CD4-positive, CD25-positive, alpha-beta regulatory T cell (primary cell): ENCODE data around the gene ZBTB40. TPM values are rescaled to one million over a fixed set of nuclear protein-coding genes. Genes with fewer than 3 reads are reported as not detected.

Experiments used
- ATAC-seq, 2 donors: fragments of 150-1000 bp; cut with Tn5 transposase; one replicate each; pipeline ENCODE4 v1.10.0; 2021; ENCODE audit warnings: low read depth in 2 of 2, moderate number of reproducible peaks in 2 of 2, moderate library complexity in 1 of 2
- DNase-seq, 3 donors: peaks; one replicate each; pipeline versions ENCODE4 v3.0.0 to v3.0.0-alpha.2; 2012 to 2022; ENCODE audit warnings: mixed read lengths in 1 of 3
- H3K27ac ChIP-seq: one replicate; pipeline ENCODE4 v1.7.0; 2013; ENCODE audit warnings: mild to moderate bottlenecking, low read length; ENCODE audit not compliant: insufficient read depth, poor library complexity, severe bottlenecking
- H3K27me3 ChIP-seq: one replicate; pipeline ENCODE4 v1.7.0; 2013; ENCODE audit warnings: low read length; ENCODE audit not compliant: control insufficient read depth, insufficient read depth
- H3K36me3 ChIP-seq: one replicate; pipeline ENCODE4 v1.7.0; 2013; ENCODE audit warnings: mild to moderate bottlenecking, low read length, moderate library complexity; ENCODE audit not compliant: control insufficient read depth, insufficient read depth
- H3K4me1 ChIP-seq: 2 replicates; pipeline ENCODE4 v1.7.0; 2013; ENCODE audit warnings: mild to moderate bottlenecking, low read length; ENCODE audit not compliant: insufficient read depth, control insufficient read depth, poor library complexity, severe bottlenecking
- H3K4me3 ChIP-seq: one replicate; pipeline ENCODE4 v1.7.0; 2013; ENCODE audit warnings: low read depth, mild to moderate bottlenecking, low read length, moderate library complexity
- H3K9me3 ChIP-seq, 2 experiments: 1 replicate in 1 of 2; 2 replicates in 1 of 2; pipeline ENCODE4 v1.7.0; 2013; ENCODE audit warnings: low read length in 2 of 2, mild to moderate bottlenecking in 1 of 2, moderate library complexity in 1 of 2; ENCODE audit not compliant: control insufficient read depth in 2 of 2
- H3K27ac Mint-ChIP-seq, 3 donors: one replicate each; pipeline ENCODE4 v1.8.0; 2020 to 2022; ENCODE audit warnings: mild to moderate bottlenecking in 3 of 3, mixed read lengths in 3 of 3, moderate library complexity in 2 of 3
- H3K27me3 Mint-ChIP-seq: one replicate; pipeline ENCODE4 v1.8.0; 2022; ENCODE audit warnings: mild to moderate bottlenecking, mixed read lengths
- H3K36me3 Mint-ChIP-seq: one replicate; pipeline ENCODE4 v1.8.0; 2020; ENCODE audit warnings: mixed read lengths
- H3K4me1 Mint-ChIP-seq, 4 donors: one replicate each; pipeline ENCODE4 v1.8.0; 2020 to 2022; ENCODE audit warnings: mixed read lengths in 4 of 4, mild to moderate bottlenecking in 1 of 4
- H3K4me3 Mint-ChIP-seq, 4 donors: one replicate each; pipeline ENCODE4 v1.8.0; 2020 to 2022; ENCODE audit warnings: mild to moderate bottlenecking in 4 of 4, mixed read lengths in 4 of 4, moderate library complexity in 3 of 4
- H3K9me3 Mint-ChIP-seq, 7 donors: one replicate each; pipeline ENCODE4 v1.8.0; 2020 to 2022; ENCODE audit warnings: mixed read lengths in 7 of 7, mild to moderate bottlenecking in 3 of 7, moderate library complexity in 2 of 7
- polyA plus RNA-seq, 4 donors: library from polyadenylated mRNA; unstranded; fragments of 300-500 nt; fragmentation: Illumina TruSeq; gene quantifications; one replicate each; pipeline ENCODE4 v1.2.3, GENCODE V29; 2021
- total RNA-seq: library from RNA; stranded (reverse); gene quantifications from one replicate; pipeline ENCODE4 v1.2.3, GENCODE V29; 2022

Gene ZBTB40
- total and polyA plus RNA-seq, 5 donors from 2014 or later: 2.9 to 45.4 (median 3.8) TPM

- H3K27ac ChIP-seq: no peak overlapping the region
- H3K27me3 Mint-ChIP-seq: peaks cover 20% of the 10 kb centered on the region
- peak overlapping the region in 2 of 3 donors; percentile 64 to 78 for H3K27ac Mint-ChIP-seq
Measured at GRCh38 chr1:22450351-22451021, 1.2 kb upstream of the ZBTB40 start.

GRCh38 chr1:22452481-22452957, 868 bp downstream of the ZBTB40 start:
- DNase-seq (peak in 1 of 3 donors; percentile 51), ATAC-seq (peak; percentile 14 to 19)
- H3K4me3 Mint-ChIP-seq: peak overlapping the region; percentile 92 to 97 (median 96)
- H3K36me3 Mint-ChIP-seq: peaks cover 8% of the 10 kb centered on the region
- Histone ChIP-seq H3K4me1 (peaks cover 20% of the 10 kb centered on the region), H3K27me3 (no peaks in the 10 kb centered on the region), H3K36me3 (no peaks in the 10 kb centered on the region), H3K27ac (peak overlapping the region; percentile 87), H3K9me3 (no peaks in the 10 kb centered on the region), H3K4me3 (peak overlapping the region; percentile 86)
- H3K9me3 Mint-ChIP-seq: no peaks in the 10 kb centered on the region
- peak overlapping the region; percentile 54 to 95 (median 91) for H3K27ac Mint-ChIP-seq
- H3K4me1 Mint-ChIP-seq: peaks cover 28 to 54% (median 40%) of the 10 kb centered on the region in 4 donors
- peaks cover 9% of the 10 kb centered on the region for H3K27me3 Mint-ChIP-seq

More at GRCh38 chr1:22450351-22451021, 1.2 kb upstream of the ZBTB40 start:
- peaks cover 4% of the 10 kb centered on the region for H3K36me3 Mint-ChIP-seq
- H3K9me3 Mint-ChIP-seq: peaks cover 0 to 2% (median 0%) of the 10 kb centered on the region in 7 donors
- peaks cover 22 to 38% (median 29%) of the 10 kb centered on the region in 4 donors for H3K4me1 Mint-ChIP-seq
- H3K4me3 Mint-ChIP-seq: peak overlapping the region; percentile 76 to 96 (median 84)
- peaks cover 3% of the 10 kb centered on the region for H3K27me3 ChIP-seq
- H3K4me1 ChIP-seq: peaks cover 20% of the 10 kb centered on the region
- no peak for DNase-seq
- H3K36me3 ChIP-seq: no peaks in the 10 kb centered on the region
- ATAC-seq: no peak
- no peaks in the 10 kb centered on the region for H3K9me3 ChIP-seq
- no peak overlapping the region for H3K4me3 ChIP-seq

- Mint-ChIP-seq H3K9me3 (no peaks in the 10 kb centered on the region), H3K27me3 (peaks cover 9% of the 10 kb centered on the region), H3K36me3 (peaks cover 8% of the 10 kb centered on the region), H3K4me1 (peaks cover 33 to 60% (median 46%) of the 10 kb centered on the region in 4 donors), H3K4me3 (peak overlapping the region; percentile 92 to 97 (median 96)), H3K27ac (peak overlapping the region in 2 of 3 donors; percentile 28 to 95)
- no peak for DNase-seq
- no peaks in the 10 kb centered on the region for H3K36me3 ChIP-seq
- H3K4me3 ChIP-seq: peak overlapping the region; percentile 86
- H3K9me3 ChIP-seq: no peaks in the 10 kb centered on the region
- H3K4me1 ChIP-seq: peaks cover 20% of the 10 kb centered on the region
- H3K27ac ChIP-seq: no peak overlapping the region
- ATAC-seq: no peak
- H3K27me3 ChIP-seq: no peaks in the 10 kb centered on the region
Measured at GRCh38 chr1:22453181-22453580, 1.5 kb downstream of the ZBTB40 start.

GRCh38 chr1:22454476-22455056, 2.9 kb downstream of the ZBTB40 start:
- Mint-ChIP-seq H3K36me3 (peaks cover 8% of the 10 kb centered on the region), H3K9me3 (no peaks in the 10 kb centered on the region), H3K27ac (no peak overlapping the region), H3K4me1 (peaks cover 37 to 68% (median 51%) of the 10 kb centered on the region in 4 donors), H3K4me3 (peak overlapping the region in 3 of 4 donors; percentile 4 to 67 (median 33)), H3K27me3 (peaks cover 6% of the 10 kb centered on the region)
- no peaks in the 10 kb centered on the region for H3K9me3 ChIP-seq
- no peak for DNase-seq
- no peak for ATAC-seq
- H3K36me3 ChIP-seq: no peaks in the 10 kb centered on the region
- H3K27ac ChIP-seq: no peak overlapping the region
- H3K27me3 ChIP-seq: no peaks in the 10 kb centered on the region
- peaks cover 20% of the 10 kb centered on the region for H3K4me1 ChIP-seq
- no peak overlapping the region for H3K4me3 ChIP-seq

DNA sequence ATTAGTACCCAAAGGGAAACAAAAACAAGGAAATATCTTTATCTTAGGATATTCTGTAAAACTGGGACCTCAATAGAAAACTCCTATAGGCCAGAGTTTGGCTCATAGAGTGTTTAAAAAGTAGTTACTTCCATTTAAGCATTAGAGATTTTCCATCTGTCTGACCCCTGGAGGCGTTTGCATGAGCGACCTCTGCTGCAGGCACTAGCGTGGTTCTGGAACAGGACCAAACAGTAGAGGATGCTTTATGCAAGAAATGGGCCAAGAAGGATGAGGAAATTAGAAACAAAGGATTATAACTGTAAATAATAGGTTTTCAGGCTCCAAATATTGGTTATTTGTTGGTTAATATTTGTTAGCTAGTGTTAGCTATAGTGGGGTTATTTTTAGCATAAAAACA, 5.7 kb downstream of the ZBTB40 start:
- Mint-ChIP-seq H3K4me1 (peaks cover 51 to 81% (median 58%) of the 10 kb centered on the region in 4 donors), H3K27me3 (no peaks in the 10 kb centered on the region), H3K36me3 (peaks cover 13% of the 10 kb centered on the region), H3K27ac (no peak overlapping the region), H3K9me3 (no peaks in the 10 kb centered on the region), H3K4me3 (no peak overlapping the region)
- H3K4me3 ChIP-seq: no peak overlapping the region
- no peaks in the 10 kb centered on the region for H3K36me3 ChIP-seq
- no peak overlapping the region for H3K27ac ChIP-seq
- no peak for DNase-seq
- H3K4me1 ChIP-seq: peaks cover 13% of the 10 kb centered on the region
- ATAC-seq: no peak
- H3K27me3 ChIP-seq: no peaks in the 10 kb centered on the region
- no peaks in the 10 kb centered on the region for H3K9me3 ChIP-seq

DNA sequence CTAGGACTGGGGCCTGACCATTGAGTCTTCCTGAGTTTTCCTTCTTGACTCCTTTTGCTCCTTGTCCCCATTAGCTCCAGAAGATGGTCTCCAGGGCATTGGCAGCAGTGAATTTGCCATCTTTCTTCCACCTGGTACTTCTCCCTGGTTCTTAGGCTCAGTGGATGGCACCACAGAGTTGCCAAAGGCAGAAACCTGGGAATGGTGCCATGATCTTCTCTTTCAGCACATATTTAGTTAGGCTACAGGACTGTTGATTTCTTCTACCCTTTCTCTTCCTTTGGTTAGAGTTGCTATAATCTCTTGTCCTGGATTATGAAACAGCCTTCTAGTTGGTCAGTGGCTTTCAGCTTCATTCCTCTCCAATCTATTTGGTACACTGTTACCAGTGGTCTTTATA, 6.2 kb downstream of the ZBTB40 start:
- no peaks in the 10 kb centered on the region for H3K36me3 ChIP-seq
- no peak overlapping the region for H3K4me3 ChIP-seq
- H3K27me3 ChIP-seq: no peaks in the 10 kb centered on the region
- Mint-ChIP-seq H3K4me3 (no peak overlapping the region), H3K27ac (no peak overlapping the region), H3K36me3 (peaks cover 13% of the 10 kb centered on the region), H3K27me3 (no peaks in the 10 kb centered on the region), H3K9me3 (no peaks in the 10 kb centered on the region), H3K4me1 (peaks cover 47 to 77% (median 54%) of the 10 kb centered on the region in 4 donors)
- no peak for ATAC-seq
- H3K9me3 ChIP-seq: no peaks in the 10 kb centered on the region
- no peak overlapping the region for H3K27ac ChIP-seq
- no peak for DNase-seq
- peaks cover 8% of the 10 kb centered on the region for H3K4me1 ChIP-seq

DNA sequence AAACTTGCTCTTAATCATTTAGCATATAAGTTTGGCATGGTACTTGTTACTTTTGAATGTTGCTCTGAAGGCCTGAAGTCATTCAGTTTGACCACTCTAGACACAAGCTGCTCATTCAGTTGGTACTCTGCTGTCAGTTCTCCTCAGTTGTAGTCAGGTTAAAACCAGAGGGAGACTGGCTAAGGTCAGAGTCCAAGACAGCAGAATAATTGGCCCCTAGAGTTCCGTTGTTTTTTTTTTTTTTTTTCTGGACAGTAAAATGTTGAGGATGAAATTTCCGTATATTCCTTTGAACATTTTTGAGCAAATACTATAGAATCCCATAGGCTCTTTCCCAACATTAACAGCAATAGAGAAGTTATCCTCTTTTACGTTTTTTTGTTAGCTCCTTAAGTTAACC, 9.4 kb downstream of the ZBTB40 start:
- H3K27me3 ChIP-seq: no peaks in the 10 kb centered on the region
- no peaks in the 10 kb centered on the region for H3K27me3 Mint-ChIP-seq
- H3K9me3 ChIP-seq: peaks cover 0 to 7% of the 10 kb centered on the region in 2 experiments
- H3K4me3 Mint-ChIP-seq: peak overlapping the region in 1 of 4 donors; percentile 21
- no peaks in the 10 kb centered on the region for H3K4me1 ChIP-seq
- H3K27ac ChIP-seq: no peak overlapping the region
- no peaks in the 10 kb centered on the region for H3K9me3 Mint-ChIP-seq
- H3K36me3 ChIP-seq: no peaks in the 10 kb centered on the region
- ATAC-seq (no peak), DNase-seq (no peak)
- H3K4me3 ChIP-seq: no peak overlapping the region
- peaks cover 17% of the 10 kb centered on the region for H3K36me3 Mint-ChIP-seq
- peaks cover 32 to 58% (median 41%) of the 10 kb centered on the region in 4 donors for H3K4me1 Mint-ChIP-seq
- no peak overlapping the region for H3K27ac Mint-ChIP-seq
